K562 (cell line): Measurements from ENCODE around the gene SPATS2L. TPM values are rescaled to one million over a fixed set of nuclear protein-coding genes. Genes with fewer than 3 reads are reported as not detected.

Experiments used
- DLX4 ChIP-seq: fragments of 250-450 bp; sonication (Bioruptor Pico); IDR thresholded peaks from 2 replicates; pipeline ENCODE4 v1.6.1; 2021; ENCODE audit warnings: mild to moderate bottlenecking
- EHMT2 ChIP-seq: fragments of 450-650 bp; IDR thresholded peaks from 2 replicates; pipeline ENCODE4 v1.6.1; 2018; ENCODE audit warnings: antibody characterized with exemption
- GABPA ChIP-seq: fragments of 200-800 bp; sonication (Bioruptor generic); conservative IDR thresholded peaks from 2 replicates; pipeline ENCODE4 v1.6.1; 2016; ENCODE audit warnings: low read depth, missing genetic modification characterization, missing compliant biosample characterization
- HCFC1 ChIP-seq: IDR thresholded peaks from 2 replicates; pipeline ENCODE4 v1.6.1; 2012; ENCODE audit warnings: low read depth, low read length, improper control_type of control experiment
- HDAC2 ChIP-seq: fragments of 450-650 bp; IDR thresholded peaks from 2 replicates; pipeline ENCODE4 v1.6.1; 2016; ENCODE audit warnings: mild to moderate bottlenecking
- MGA ChIP-seq: fragments of 450-650 bp; IDR thresholded peaks from 2 replicates; pipeline ENCODE4 v1.6.1; 2016; ENCODE audit warnings: mild to moderate bottlenecking, moderate library complexity
- NFE2 ChIP-seq: IDR thresholded peaks from 2 replicates; pipeline ENCODE4 v1.6.1; 2014; ENCODE audit warnings: antibody characterized with exemption, low read depth
- PCBP2 ChIP-seq: fragments of 200-400 bp; formaldehyde crosslinking; IDR thresholded peaks from 2 replicates; pipeline ENCODE4 v1.6.1; 2018; ENCODE audit warnings: low read length, low read depth, mild to moderate bottlenecking, moderate library complexity; ENCODE audit not compliant: poor library complexity, severe bottlenecking
- RBFOX2 ChIP-seq: fragments of 200-400 bp; formaldehyde crosslinking; IDR thresholded peaks from 2 replicates; pipeline ENCODE4 v1.6.1; 2017; ENCODE audit warnings: low read depth, mild to moderate bottlenecking, low read length, moderate library complexity
- SAFB2 ChIP-seq: fragments of 200-400 bp; formaldehyde crosslinking; IDR thresholded peaks from 2 replicates; pipeline ENCODE4 v1.6.1; 2018; ENCODE audit warnings: borderline replicate concordance, low read length, low read depth, moderate library complexity; ENCODE audit not compliant: severe bottlenecking
- SMAD2 ChIP-seq: fragments of 150-350 bp; IDR thresholded peaks from 2 replicates; pipeline ENCODE4 v1.6.1; 2014; ENCODE audit warnings: low read depth, mild to moderate bottlenecking, low read length
- XRCC4 ChIP-seq: IDR thresholded peaks from one replicate; pipeline ENCODE4 v1.6.1; 2011; ENCODE audit not compliant: insufficient read depth, insufficient read length; ENCODE audit errors: extremely low read depth
- ZNF24 ChIP-seq: fragments of 450-650 bp; IDR thresholded peaks from 2 replicates; pipeline ENCODE4 v1.6.1; 2016
- ZNF586 ChIP-seq: fragments of 450-650 bp; formaldehyde crosslinking; conservative IDR thresholded peaks from 2 replicates; pipeline ENCODE4 v1.4.0; 2020; ENCODE audit warnings: mild to moderate bottlenecking, moderate library complexity
- ZNF79 ChIP-seq: fragments of 250-450 bp; sonication (Bioruptor Pico); IDR thresholded peaks from 2 replicates; pipeline ENCODE4 v1.4.0; 2020; ENCODE audit warnings: low read depth, mild to moderate bottlenecking, moderate library complexity
- polyA plus RNA-seq, 8 experiments: library from polyadenylated mRNA; depleted of rRNA in 4 of 8; stranded (reverse) in 5 of 8; unstranded in 3 of 8; fragments of >200 nt; fragmentation: Nextera tagmentation in 2 of 8; fragmentation: Illumina TruSeq in 1 of 8; extraction: Ambion mirVana in 2 of 8; extraction: Trizol in 1 of 8; gene quantifications; 2 replicates each; pipeline versions ENCODE4 v1.2.1 to v1.2.3, GENCODE V29; 2011 to 2014; ENCODE audit warnings: inconsistent platforms in 1 of 8, missing spikeins in 1 of 8
- total RNA-seq, 7 experiments: library from RNA; depleted of rRNA in 6 of 7; stranded (reverse); fragments of >200 nt in 6 of 7; fragmentation: Illumina TruSeq in 2 of 7; extraction: Trizol in 2 of 7; gene quantifications; 2 replicates each; pipeline versions ENCODE4 v1.2.1 to v1.2.3, GENCODE V29; 2011 to 2021; ENCODE audit warnings: low replicate concordance in 1 of 7

The SPATS2L gene
- total and polyA plus RNA-seq, 9 of the 15 experiments (the other 6 are each of a cell fraction or from before 2014, with no cell fraction given), result 11.3 to 41.5 (median 24.9) TPM

- TF ChIP-seq MGA (peak; percentile 63), SAFB2 (no peak), ZNF586 (CRISPR knock-in tag) (no peak), GABPA (tag) (no peak), EHMT2 (no peak), XRCC4 (no peak), NFE2 (no peak), ZNF79 (CRISPR knock-in tag) (no peak), HDAC2 (0 out of 2 replicates have a peak, but pooled peaks have one; percentile 29), SMAD2 (no peak), DLX4 (CRISPR knock-in tag) (no peak), HCFC1 (no peak), ZNF24 (no peak), PCBP2 (no peak), RBFOX2 (no peak)
Observed at GRCh38 chr2:200306196-200306930, at the start of gene SPATS2L (continued).
